ENCODE results near the gene TSPAN1.

Gene TSPAN1

GRCh38 chr1:46194641-46195193 is 19.8 kb downstream of the TSPAN1 start:
- TF ChIP-seq CTCF (IDR thresholded peaks at IDR 0.05; ENCODE audit: insufficient read depth, missing control alignments), result no peak
- DNase-seq (ENCODE audit: insufficient read length, low spot score) (no peak), FAIRE-seq (no peak)

- no peak for FAIRE-seq
- no peak for TF ChIP-seq CTCF (IDR thresholded peaks at IDR 0.05; ENCODE audit: insufficient read depth, missing control alignments)
- DNase-seq (ENCODE audit: insufficient read length, low spot score), result no peak
These were observed 21.7 kb downstream of the TSPAN1 start for GRCh38 chr1:46196609-46197008.

GRCh38 chr1:46197560-46197963 is 22.7 kb downstream of the TSPAN1 start:
- no peak for TF ChIP-seq CTCF (IDR thresholded peaks at IDR 0.05; ENCODE audit: insufficient read depth, missing control alignments)
- FAIRE-seq, result no peak
- DNase-seq (ENCODE audit: insufficient read length, low spot score), result no peak

GRCh38 chr1:46197964-46198811 is 23.3 kb downstream of the TSPAN1 start, which contains the start of gene POMGNT1:
POMGNT1 (minus strand) TSS chr1:46198434; CDS start chr1:46197821, 613 bp downstream.
- FAIRE-seq (no peak), DNase-seq (ENCODE audit: insufficient read length, low spot score) (peak; percentile 94)
- peak; percentile 6 for TF ChIP-seq CTCF (IDR thresholded peaks at IDR 0.05; ENCODE audit: insufficient read depth, missing control alignments)

- TF ChIP-seq CTCF (IDR thresholded peaks at IDR 0.05; ENCODE audit: insufficient read depth, missing control alignments), result no peak
- DNase-seq (ENCODE audit: insufficient read length, low spot score) (no peak), FAIRE-seq (no peak)
These were observed 24.4 kb downstream of the TSPAN1 start for GRCh38 chr1:46199233-46199749.

- DNase-seq (ENCODE audit: insufficient read length, low spot score) (no peak), FAIRE-seq (no peak)
- TF ChIP-seq CTCF (IDR thresholded peaks at IDR 0.05; ENCODE audit: insufficient read depth, missing control alignments), result no peak
These were observed 29.0 kb downstream of the TSPAN1 start for GRCh38 chr1:46203738-46204405.
